Measurements from ENCODE around the gene SDSL. TPM values are rescaled to one million over a fixed set of nuclear protein-coding genes. Genes with fewer than 3 reads are reported as not detected.

Gene SDSL
- total RNA-seq, 1 experiment from 2014 or later: 0.52 TPM

DNA sequence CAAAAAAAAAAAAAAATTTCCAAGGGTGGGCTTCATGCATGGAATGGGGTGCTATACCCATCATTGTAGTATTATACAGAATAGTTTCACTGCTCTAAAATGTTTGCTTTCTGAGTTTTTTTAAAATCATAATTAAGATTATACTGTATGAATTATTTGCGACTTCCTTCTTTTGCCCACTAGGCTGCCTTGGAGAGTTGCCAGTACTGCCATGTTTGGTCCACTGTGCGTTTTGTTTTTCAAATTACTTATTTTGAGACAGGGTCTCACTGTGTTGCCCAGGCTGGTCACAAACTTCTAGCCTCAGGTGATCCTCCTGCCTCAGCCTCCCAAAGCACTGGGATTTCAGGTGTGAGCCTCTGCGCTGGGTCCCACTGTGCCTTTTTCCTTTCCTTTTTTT, 43.9 kb upstream of the SDSL start (continued):
- TF ChIP-seq CBFB (CRISPR knock-in tag; IDR thresholded peaks at IDR 0.05; ENCODE audit: low read depth) (no peak), ZBTB21 (CRISPR knock-in tag; IDR thresholded peaks at IDR 0.05; ENCODE audit: borderline replicate concordance) (no peak), KAT7 (CRISPR knock-in tag; IDR thresholded peaks at IDR 0.05; ENCODE audit: borderline replicate concordance) (no peak), GRHL2 (CRISPR knock-in tag; IDR thresholded peaks at IDR 0.05; ENCODE audit: insufficient replicate concordance, severe bottlenecking) (no peak), ETV6 (CRISPR knock-in tag; IDR thresholded peaks at IDR 0.05) (no peak)
- TF ChIP-seq, protein P1, sequence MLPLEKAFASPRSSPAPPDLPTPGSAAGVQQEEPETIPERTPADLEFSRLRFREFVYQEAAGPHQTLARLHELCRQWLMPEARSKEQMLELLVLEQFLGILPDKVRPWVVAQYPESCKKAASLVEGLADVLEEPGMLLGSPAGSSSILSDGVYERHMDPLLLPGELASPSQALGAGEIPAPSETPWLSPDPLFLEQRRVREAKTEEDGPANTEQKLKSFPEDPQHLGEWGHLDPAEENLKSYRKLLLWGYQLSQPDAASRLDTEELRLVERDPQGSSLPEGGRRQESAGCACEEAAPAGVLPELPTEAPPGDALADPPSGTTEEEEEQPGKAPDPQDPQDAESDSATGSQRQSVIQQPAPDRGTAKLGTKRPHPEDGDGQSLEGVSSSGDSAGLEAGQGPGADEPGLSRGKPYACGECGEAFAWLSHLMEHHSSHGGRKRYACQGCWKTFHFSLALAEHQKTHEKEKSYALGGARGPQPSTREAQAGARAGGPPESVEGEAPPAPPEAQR (CRISPR knock-in tag; IDR thresholded peaks at IDR 0.05): no peak
- TF ChIP-seq, protein P2, sequence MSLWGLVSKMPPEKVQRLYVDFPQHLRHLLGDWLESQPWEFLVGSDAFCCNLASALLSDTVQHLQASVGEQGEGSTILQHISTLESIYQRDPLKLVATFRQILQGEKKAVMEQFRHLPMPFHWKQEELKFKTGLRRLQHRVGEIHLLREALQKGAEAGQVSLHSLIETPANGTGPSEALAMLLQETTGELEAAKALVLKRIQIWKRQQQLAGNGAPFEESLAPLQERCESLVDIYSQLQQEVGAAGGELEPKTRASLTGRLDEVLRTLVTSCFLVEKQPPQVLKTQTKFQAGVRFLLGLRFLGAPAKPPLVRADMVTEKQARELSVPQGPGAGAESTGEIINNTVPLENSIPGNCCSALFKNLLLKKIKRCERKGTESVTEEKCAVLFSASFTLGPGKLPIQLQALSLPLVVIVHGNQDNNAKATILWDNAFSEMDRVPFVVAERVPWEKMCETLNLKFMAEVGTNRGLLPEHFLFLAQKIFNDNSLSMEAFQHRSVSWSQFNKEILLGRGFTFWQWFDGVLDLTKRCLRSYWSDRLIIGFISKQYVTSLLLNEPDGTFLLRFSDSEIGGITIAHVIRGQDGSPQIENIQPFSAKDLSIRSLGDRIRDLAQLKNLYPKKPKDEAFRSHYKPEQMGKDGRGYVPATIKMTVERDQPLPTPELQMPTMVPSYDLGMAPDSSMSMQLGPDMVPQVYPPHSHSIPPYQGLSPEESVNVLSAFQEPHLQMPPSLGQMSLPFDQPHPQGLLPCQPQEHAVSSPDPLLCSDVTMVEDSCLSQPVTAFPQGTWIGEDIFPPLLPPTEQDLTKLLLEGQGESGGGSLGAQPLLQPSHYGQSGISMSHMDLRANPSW (CRISPR knock-in tag; conservative IDR thresholded peaks at IDR 0.05; ENCODE audit: low read depth): no peak
- TF ChIP-seq, protein P3, sequence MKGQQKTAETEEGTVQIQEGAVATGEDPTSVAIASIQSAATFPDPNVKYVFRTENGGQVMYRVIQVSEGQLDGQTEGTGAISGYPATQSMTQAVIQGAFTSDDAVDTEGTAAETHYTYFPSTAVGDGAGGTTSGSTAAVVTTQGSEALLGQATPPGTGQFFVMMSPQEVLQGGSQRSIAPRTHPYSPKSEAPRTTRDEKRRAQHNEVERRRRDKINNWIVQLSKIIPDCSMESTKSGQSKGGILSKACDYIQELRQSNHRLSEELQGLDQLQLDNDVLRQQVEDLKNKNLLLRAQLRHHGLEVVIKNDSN (CRISPR knock-in tag; IDR thresholded peaks at IDR 0.05): no peak

DNA sequence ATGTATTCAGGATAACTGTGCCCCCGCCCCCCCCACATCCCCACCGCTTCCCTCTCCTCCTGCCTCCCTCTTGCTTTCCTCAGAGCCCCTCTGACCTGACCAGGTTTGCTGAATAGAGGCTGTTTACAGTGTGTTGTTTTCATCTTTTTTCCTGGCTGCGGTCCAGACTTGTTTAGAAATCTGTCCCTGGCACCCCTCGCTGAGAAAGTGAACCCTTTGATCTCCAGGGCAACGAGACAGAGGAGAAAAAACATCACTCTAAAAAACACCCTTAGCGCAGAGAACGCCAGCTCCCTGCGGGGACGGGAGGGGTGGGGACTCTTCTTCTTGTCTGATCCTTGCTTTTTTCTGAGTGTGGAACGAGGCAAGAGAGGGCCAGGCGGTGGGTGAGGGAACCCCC, 41.0 kb upstream of the SDSL start:
- Mint-ChIP-seq H3K36me3 (peaks cover 23% of the 10 kb centered on the region), H3K27me3 (ENCODE audit: low read depth) (no peaks in the 10 kb centered on the region), H3K27ac (peak overlapping the region; percentile 53; the same call in 1 of the 2 replicates), H3K9me3 (no peaks in the 10 kb centered on the region), H3K4me1 (no peaks in the 10 kb centered on the region; the same call in 1 of the 2 replicates), H3K4me3 (no peak overlapping the region)
- TF ChIP-seq, protein P4, sequence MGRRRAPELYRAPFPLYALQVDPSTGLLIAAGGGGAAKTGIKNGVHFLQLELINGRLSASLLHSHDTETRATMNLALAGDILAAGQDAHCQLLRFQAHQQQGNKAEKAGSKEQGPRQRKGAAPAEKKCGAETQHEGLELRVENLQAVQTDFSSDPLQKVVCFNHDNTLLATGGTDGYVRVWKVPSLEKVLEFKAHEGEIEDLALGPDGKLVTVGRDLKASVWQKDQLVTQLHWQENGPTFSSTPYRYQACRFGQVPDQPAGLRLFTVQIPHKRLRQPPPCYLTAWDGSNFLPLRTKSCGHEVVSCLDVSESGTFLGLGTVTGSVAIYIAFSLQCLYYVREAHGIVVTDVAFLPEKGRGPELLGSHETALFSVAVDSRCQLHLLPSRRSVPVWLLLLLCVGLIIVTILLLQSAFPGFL (CRISPR knock-in tag; IDR thresholded peaks at IDR 0.05; ENCODE audit: borderline replicate concordance): no peak
- TF ChIP-seq TCF7 (CRISPR knock-in tag; IDR thresholded peaks at IDR 0.05; ENCODE audit: low read depth): no peak
- TF ChIP-seq ESRRA (CRISPR knock-in tag; IDR thresholded peaks at IDR 0.05; ENCODE audit: borderline replicate concordance): no peak
- TF ChIP-seq, protein P5, sequence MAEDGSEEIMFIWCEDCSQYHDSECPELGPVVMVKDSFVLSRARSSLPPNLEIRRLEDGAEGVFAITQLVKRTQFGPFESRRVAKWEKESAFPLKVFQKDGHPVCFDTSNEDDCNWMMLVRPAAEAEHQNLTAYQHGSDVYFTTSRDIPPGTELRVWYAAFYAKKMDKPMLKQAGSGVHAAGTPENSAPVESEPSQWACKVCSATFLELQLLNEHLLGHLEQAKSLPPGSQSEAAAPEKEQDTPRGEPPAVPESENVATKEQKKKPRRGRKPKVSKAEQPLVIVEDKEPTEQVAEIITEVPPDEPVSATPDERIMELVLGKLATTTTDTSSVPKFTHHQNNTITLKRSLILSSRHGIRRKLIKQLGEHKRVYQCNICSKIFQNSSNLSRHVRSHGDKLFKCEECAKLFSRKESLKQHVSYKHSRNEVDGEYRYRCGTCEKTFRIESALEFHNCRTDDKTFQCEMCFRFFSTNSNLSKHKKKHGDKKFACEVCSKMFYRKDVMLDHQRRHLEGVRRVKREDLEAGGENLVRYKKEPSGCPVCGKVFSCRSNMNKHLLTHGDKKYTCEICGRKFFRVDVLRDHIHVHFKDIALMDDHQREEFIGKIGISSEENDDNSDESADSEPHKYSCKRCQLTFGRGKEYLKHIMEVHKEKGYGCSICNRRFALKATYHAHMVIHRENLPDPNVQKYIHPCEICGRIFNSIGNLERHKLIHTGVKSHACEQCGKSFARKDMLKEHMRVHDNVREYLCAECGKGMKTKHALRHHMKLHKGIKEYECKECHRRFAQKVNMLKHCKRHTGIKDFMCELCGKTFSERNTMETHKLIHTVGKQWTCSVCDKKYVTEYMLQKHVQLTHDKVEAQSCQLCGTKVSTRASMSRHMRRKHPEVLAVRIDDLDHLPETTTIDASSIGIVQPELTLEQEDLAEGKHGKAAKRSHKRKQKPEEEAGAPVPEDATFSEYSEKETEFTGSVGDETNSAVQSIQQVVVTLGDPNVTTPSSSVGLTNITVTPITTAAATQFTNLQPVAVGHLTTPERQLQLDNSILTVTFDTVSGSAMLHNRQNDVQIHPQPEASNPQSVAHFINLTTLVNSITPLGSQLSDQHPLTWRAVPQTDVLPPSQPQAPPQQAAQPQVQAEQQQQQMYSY (CRISPR knock-in tag; IDR thresholded peaks at IDR 0.05): no peak
- TF ChIP-seq, protein P6, sequence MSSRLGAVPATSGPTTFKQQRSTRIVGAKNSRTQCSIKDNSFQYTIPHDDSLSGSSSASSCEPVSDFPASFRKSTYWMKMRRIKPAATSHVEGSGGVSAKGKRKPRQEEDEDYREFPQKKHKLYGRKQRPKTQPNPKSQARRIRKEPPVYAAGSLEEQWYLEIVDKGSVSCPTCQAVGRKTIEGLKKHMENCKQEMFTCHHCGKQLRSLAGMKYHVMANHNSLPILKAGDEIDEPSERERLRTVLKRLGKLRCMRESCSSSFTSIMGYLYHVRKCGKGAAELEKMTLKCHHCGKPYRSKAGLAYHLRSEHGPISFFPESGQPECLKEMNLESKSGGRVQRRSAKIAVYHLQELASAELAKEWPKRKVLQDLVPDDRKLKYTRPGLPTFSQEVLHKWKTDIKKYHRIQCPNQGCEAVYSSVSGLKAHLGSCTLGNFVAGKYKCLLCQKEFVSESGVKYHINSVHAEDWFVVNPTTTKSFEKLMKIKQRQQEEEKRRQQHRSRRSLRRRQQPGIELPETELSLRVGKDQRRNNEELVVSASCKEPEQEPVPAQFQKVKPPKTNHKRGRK (CRISPR knock-in tag; IDR thresholded peaks at IDR 0.05; ENCODE audit: borderline replicate concordance): no peak
- TF ChIP-seq, protein P2 (CRISPR knock-in tag; conservative IDR thresholded peaks at IDR 0.05; ENCODE audit: low read depth): no peak
- TF ChIP-seq, protein P7, sequence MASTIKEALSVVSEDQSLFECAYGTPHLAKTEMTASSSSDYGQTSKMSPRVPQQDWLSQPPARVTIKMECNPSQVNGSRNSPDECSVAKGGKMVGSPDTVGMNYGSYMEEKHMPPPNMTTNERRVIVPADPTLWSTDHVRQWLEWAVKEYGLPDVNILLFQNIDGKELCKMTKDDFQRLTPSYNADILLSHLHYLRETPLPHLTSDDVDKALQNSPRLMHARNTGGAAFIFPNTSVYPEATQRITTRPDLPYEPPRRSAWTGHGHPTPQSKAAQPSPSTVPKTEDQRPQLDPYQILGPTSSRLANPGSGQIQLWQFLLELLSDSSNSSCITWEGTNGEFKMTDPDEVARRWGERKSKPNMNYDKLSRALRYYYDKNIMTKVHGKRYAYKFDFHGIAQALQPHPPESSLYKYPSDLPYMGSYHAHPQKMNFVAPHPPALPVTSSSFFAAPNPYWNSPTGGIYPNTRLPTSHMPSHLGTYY (CRISPR knock-in tag; IDR thresholded peaks at IDR 0.05): no peak
- TF ChIP-seq, protein P8, sequence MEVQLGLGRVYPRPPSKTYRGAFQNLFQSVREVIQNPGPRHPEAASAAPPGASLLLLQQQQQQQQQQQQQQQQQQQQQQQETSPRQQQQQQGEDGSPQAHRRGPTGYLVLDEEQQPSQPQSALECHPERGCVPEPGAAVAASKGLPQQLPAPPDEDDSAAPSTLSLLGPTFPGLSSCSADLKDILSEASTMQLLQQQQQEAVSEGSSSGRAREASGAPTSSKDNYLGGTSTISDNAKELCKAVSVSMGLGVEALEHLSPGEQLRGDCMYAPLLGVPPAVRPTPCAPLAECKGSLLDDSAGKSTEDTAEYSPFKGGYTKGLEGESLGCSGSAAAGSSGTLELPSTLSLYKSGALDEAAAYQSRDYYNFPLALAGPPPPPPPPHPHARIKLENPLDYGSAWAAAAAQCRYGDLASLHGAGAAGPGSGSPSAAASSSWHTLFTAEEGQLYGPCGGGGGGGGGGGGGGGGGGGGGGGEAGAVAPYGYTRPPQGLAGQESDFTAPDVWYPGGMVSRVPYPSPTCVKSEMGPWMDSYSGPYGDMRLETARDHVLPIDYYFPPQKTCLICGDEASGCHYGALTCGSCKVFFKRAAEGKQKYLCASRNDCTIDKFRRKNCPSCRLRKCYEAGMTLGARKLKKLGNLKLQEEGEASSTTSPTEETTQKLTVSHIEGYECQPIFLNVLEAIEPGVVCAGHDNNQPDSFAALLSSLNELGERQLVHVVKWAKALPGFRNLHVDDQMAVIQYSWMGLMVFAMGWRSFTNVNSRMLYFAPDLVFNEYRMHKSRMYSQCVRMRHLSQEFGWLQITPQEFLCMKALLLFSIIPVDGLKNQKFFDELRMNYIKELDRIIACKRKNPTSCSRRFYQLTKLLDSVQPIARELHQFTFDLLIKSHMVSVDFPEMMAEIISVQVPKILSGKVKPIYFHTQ (CRISPR knock-in tag; IDR thresholded peaks at IDR 0.05): no peak
- POLR2A ChIA-PET: no interaction called here
- DNase-seq (ENCODE audit: low spot score) (no peak), ATAC-seq (no peak)
- CTCF ChIA-PET: no interaction called here
